Mammary epithelial cell (primary cell): ENCODE results near the gene FKBP10.

ENCODE experiments used
- CTCF ChIP-seq, 2 donors: IDR thresholded peaks in 1 of 2; conservative IDR thresholded peaks in 1 of 2; 2 replicates each; pipeline ENCODE4 v1.5.1; 2011 to 2012; ENCODE audit warnings: inconsistent platforms in 2 of 2, low read length in 2 of 2, mild to moderate bottlenecking in 2 of 2, control low read depth in 1 of 2, low read depth in 1 of 2; ENCODE audit not compliant: insufficient read depth in 1 of 2; ENCODE audit errors: extremely low read depth in 1 of 2
- EZH2 ChIP-seq: IDR thresholded peaks from 2 replicates; pipeline ENCODE4 v1.6.1; 2012; ENCODE audit warnings: low read length, inconsistent platforms, borderline replicate concordance

- TF ChIP-seq CTCF (conservative IDR thresholded peaks at IDR 0.05 in 1 of 2, IDR thresholded peaks at IDR 0.05 in 1 of 2; ENCODE audit: extremely low read depth in 1 of 2, insufficient read depth in 1 of 2, low read depth in 1 of 2, low read length in 2 of 2) (no peak), EZH2 (no peak)
These were observed 12.5 kb downstream of the FKBP10 start for GRCh38 chr17:41825175-41825845.
